ENCODE results near the gene ESF1. TPM values are rescaled to one million over a fixed set of nuclear protein-coding genes. Genes with fewer than 3 reads are reported as not detected.

The ESF1 gene
- total and polyA plus RNA-seq, 9 donors, result 9.3 to 17.5 (median 14.4) TPM

- TF ChIP-seq POLR2A (IDR thresholded peaks at IDR 0.05) (no peak), EP300 (IDR thresholded peaks at IDR 0.05) (no peak), CTCF (IDR thresholded peaks at IDR 0.05) (no peak)
- no peak for DNase-seq
- H3K27me3 ChIP-seq, result no peaks in the 10 kb centered on the region
- intact Hi-C loops (cut with DNase I), result no loop called here
- no peaks in the 10 kb centered on the region for H3K36me3 ChIP-seq
- 88 to 90% (median 89%) methylated on average over 2 of the region's 2 CpGs for WGBS, 3 donors
- H3K4me1 ChIP-seq (ENCODE audit: insufficient read depth), result peaks cover 7% of the 10 kb centered on the region
- H3K27ac ChIP-seq, result no peak overlapping the region
- no peaks in the 10 kb centered on the region for H3K9me3 ChIP-seq
- H3K4me3 ChIP-seq, result no peak overlapping the region
These were observed 6.0 kb upstream of the ESF1 start for GRCh38 chr20:13790708-13791107.

GRCh38 chr20:13788167-13788834, 3.6 kb upstream of the ESF1 start:
- Histone ChIP-seq H3K4me1 (ENCODE audit: insufficient read depth) (peaks cover 12% of the 10 kb centered on the region), H3K36me3 (no peaks in the 10 kb centered on the region), H3K9me3 (no peaks in the 10 kb centered on the region), H3K27ac (no peak overlapping the region), H3K27me3 (no peaks in the 10 kb centered on the region), H3K4me3 (no peak overlapping the region)
- 0 to 8% (median 3%) methylated on average over 1 of the region's 1 CpG for WGBS, 3 donors
- TF ChIP-seq CTCF (IDR thresholded peaks at IDR 0.05), result no peak
- peak in 1 of 5 donors; percentile 27 for DNase-seq
- intact Hi-C loops (cut with DNase I), result no loop called here

GRCh38 chr20:13786143-13786828, 1.6 kb upstream of the ESF1 start:
- intact Hi-C loops (cut with DNase I), result no loop called here
- Histone ChIP-seq H3K27ac (no peak overlapping the region), H3K4me3 (peak overlapping the region; percentile 87), H3K9me3 (no peaks in the 10 kb centered on the region), H3K4me1 (ENCODE audit: insufficient read depth) (peaks cover 12% of the 10 kb centered on the region), H3K36me3 (no peaks in the 10 kb centered on the region), H3K27me3 (no peaks in the 10 kb centered on the region)
- TF ChIP-seq EP300 (IDR thresholded peaks at IDR 0.05) (no peak), POLR2A (IDR thresholded peaks at IDR 0.05) (no peak), CTCF (IDR thresholded peaks at IDR 0.05) (no peak)
- 70 to 81% (median 78%) methylated on average over 8 of the region's 8 CpGs for WGBS, 3 donors
- no peak for DNase-seq

- peak in 1 of 5 donors; percentile 24 for DNase-seq
- Histone ChIP-seq H3K4me3 (peak overlapping the region; percentile 87), H3K27me3 (no peaks in the 10 kb centered on the region), H3K27ac (peak overlapping the region; percentile 32 to 91), H3K36me3 (no peaks in the 10 kb centered on the region), H3K9me3 (no peaks in the 10 kb centered on the region), H3K4me1 (ENCODE audit: insufficient read depth) (peaks cover 12% of the 10 kb centered on the region)
- TF ChIP-seq EP300 (IDR thresholded peaks at IDR 0.05) (no peak), CTCF (IDR thresholded peaks at IDR 0.05) (no peak), POLR2A (IDR thresholded peaks at IDR 0.05) (no peak)
- 0 to 1% (median 1%) methylated on average over 26 of the region's 26 CpGs for WGBS, 3 donors
- intact Hi-C loops (cut with DNase I), result no loop called here
These were observed 337 bp downstream of the ESF1 start for GRCh38 chr20:13784271-13784892.
